Gastroesophageal sphincter (tissue), 3 donors: Measurements from ENCODE around the gene DNAJB6.
A peak's percentile ranks its signal among the peaks of the same experiment; 100 is the strongest.

Experiments used
- CTCF ChIP-seq, 4 experiments: fragments of 200-600 bp in 2 of 4; fragments of 450-650 bp in 2 of 4; sonication (generic) in 1 of 4; IDR thresholded peaks; one replicate each; pipeline ENCODE4 v1.5.1; 2017 to 2019; ENCODE audit warnings: antibody characterized with exemption in 4 of 4, mild to moderate bottlenecking in 2 of 4, moderate library complexity in 2 of 4
- EP300 ChIP-seq: sonication (generic); formaldehyde crosslinking; IDR thresholded peaks from one replicate; pipeline ENCODE4 v1.6.1; 2017; ENCODE audit warnings: antibody characterized with exemption, mild to moderate bottlenecking
- POLR2A ChIP-seq, 2 donors: fragments of 450-650 bp; IDR thresholded peaks; one replicate each; pipeline ENCODE4 v1.6.1; 2017; ENCODE audit warnings: antibody characterized with exemption in 2 of 2, mild to moderate bottlenecking in 2 of 2, moderate library complexity in 1 of 2
- POLR2AphosphoS5 ChIP-seq: sonication (generic); formaldehyde crosslinking; IDR thresholded peaks from one replicate; pipeline ENCODE4 v1.6.1; 2017; ENCODE audit warnings: antibody characterized with exemption

DNA sequence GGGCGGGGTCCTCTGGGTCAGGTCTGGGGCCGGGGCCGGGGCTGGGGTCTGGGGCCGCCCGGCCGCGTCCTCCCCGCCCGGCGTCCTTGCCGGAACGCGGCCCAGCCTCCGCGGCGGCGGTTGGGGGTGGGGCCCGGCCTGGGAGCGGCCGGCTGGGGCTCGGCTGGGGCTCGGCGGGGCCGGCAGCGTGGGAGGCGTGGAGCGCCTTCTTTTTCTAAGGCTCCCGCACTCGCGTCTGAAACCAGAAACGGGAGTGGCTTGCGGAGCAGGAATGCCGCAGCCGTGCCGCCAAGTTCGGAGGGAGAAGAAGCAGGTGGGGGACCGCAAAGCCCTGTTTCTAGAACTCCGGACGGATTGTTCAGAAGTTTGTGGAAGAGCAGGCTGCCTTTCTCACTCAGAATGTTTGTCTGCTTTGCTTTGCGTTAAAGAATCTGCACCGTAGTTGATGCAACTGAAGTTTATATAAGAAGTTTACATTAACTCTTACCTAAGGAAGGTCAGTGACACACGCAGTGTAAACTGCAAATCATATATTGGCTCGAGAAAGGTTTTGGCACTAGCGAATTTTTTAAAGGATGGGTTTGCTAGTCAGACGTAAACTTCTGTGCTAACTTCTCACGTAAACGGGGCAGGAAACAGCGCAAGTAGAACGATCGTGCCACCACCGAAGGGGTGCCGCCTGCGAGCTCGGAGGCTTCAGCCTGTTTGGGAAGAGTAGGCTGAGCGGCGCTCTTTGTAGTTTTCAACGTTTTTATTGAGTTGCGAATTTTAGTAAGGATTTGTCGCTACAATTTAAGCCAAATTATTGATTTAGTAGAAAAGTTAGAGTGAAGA, 729 bp downstream of the DNAJB6 start:
- TF ChIP-seq POLR2A (IDR thresholded peaks at IDR 0.05) (no peak), CTCF (IDR thresholded peaks at IDR 0.05) (no peak), POLR2AphosphoS5 (peak; percentile 9), EP300 (no peak)
